Measurements from ENCODE around the gene SIVA1.

The SIVA1 gene

DNA sequence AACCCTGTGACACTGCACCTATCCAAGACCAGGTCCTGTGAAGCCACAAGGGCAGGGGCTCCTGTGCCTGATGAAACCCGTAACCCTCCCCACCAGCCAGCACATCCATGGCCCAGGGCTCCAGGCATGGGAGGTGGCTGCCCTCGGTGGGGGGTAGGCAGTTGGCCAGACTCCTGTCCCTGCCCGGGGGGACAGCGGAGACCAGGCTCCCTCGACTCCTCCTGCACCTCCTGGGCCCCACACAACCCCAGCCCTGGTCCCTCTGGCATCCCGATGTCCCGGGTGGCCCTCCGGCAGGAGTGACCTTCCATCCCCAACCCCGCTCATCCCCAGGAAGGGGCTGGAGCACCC, 31.2 kb downstream of the SIVA1 start:
- DNase-seq (ENCODE audit: low read depth in 3 of 3, low spot score in 1 of 3), result no peak

- no peak for DNase-seq (ENCODE audit: low read depth in 3 of 3, low spot score in 1 of 3)
Measured at GRCh38 chr14:104784846-104785707, 32.1 kb downstream of the SIVA1 start.

DNA sequence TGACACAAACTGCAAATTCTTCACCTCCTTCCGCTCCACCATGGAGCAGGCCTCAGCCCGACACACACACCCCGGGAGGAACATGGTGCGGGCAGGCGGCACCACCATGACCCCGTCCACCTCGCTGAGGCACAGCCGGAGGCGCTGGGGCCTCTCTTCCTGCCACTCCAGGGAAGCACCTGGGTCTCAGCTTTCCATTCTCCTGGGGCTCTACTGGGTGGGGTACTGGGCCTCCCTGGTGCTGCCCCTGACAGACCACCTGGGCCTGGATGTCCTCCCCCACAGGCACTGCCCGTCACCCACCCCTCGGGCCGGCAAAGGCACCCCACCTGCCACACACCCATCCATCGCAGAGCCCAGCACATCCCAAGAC, 32.7 kb downstream of the SIVA1 start:
- DNase-seq (ENCODE audit: low read depth in 3 of 3, low spot score in 1 of 3), result no peak

GRCh38 chr14:104786091-104786586, 33.2 kb downstream of the SIVA1 start:
- DNase-seq (ENCODE audit: low read depth in 3 of 3, low spot score in 1 of 3), result no peak

- no peak for DNase-seq (ENCODE audit: low read depth in 3 of 3, low spot score in 1 of 3)
Measured at GRCh38 chr14:104786726-104787675, 34.1 kb downstream of the SIVA1 start.

GRCh38 chr14:104787736-104788135, 34.8 kb downstream of the SIVA1 start:
- no peak for DNase-seq (ENCODE audit: low read depth in 3 of 3, low spot score in 1 of 3)

DNA sequence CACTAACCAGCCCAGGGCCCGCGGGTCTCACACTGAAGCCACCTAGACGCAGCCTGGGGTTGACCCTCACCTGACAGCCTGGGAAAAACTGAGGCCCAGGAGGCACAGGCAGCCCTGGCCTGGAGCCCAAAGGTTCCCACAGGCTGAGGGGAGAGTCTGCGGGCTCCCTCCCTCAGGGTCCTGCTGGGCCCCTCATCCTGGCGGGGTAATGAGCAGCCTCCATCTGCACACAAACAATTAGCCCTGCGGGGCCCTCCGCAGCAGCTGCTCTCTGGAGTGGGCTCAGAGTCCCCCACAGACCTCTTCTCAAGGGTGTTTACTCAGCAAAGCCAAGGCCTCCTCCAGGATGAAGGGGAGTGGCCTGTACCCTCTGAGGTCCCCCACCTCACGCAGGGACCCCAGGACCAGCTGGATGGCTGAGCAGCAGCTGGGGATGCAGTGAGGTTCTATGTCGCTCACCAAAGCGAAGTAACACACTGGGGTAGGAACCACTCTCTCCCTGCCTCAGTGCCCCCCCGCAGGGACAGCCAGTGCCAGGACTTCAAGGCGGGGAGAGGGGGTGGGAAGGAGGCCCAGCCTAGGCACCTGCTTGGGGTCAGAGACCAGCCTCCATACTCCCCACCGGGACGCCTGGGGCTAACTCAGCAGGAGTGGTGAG, 35.3 kb downstream of the SIVA1 start:
- no peak for DNase-seq (ENCODE audit: low read depth in 3 of 3, low spot score in 1 of 3)

DNA sequence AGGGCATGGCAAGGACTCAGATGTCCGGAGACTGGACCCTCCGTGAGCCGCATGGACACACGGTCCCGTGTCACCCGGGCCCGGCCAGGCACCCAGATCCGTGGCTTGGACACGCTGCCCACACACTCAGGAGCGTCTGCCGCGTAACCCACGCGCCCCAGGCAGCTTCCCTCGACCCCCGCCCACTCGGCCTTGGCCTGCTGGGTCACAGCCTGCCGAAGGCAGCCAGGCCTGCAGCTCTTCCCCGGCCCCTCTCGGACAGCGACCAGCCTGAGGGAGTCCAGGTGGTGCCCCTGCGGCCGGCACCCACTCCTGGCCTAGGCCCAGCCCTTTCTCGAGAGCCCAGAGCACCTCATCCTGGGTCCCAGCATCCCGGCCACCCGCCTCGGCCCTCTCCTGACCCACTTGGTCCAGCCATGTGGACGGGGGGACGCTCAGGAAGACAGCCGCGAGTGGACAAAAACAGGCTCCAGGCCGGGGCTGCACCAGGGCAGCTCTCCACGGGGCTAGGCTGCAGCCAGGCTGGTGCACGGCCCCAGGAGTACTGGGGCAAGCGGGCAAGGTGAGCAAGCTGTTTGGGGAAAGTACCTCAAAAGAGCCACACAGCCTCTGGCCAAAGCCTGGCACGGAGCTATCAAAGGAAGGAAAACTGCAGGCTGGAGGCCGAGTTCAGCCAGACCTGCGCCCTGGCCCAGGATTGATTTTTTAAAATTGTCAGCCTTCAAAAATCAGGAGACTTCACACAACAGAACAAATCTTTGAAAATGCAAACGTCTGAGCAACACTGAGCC, 36.1 kb downstream of the SIVA1 start:
- DNase-seq (ENCODE audit: low read depth in 3 of 3, low spot score in 1 of 3), result no peak

GRCh38 chr14:104789752-104790743, 37.1 kb downstream of the SIVA1 start:
- DNase-seq (ENCODE audit: low read depth in 3 of 3, low spot score in 1 of 3), result no peak

DNA sequence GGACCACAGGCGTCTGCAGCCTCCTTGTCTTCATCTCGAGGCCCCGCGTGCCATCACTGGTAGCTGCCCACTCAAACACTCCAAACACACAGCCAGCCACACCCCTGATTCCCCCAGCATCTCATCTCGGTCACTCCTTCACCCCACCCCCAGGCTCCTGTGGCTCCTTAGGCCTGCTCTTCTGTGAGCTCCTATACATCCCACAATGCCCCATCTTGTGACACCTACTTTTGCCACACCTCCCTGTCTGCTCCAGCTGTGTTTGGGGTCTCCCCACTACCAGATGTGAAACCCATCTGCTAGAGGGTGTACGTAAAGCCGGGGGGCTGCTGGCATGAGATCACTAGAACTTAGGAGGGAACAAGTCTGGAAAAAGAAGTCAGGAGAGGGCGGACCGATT, 38.5 kb downstream of the SIVA1 start:
- no peak for DNase-seq (ENCODE audit: low read depth in 3 of 3, low spot score in 1 of 3)

DNA sequence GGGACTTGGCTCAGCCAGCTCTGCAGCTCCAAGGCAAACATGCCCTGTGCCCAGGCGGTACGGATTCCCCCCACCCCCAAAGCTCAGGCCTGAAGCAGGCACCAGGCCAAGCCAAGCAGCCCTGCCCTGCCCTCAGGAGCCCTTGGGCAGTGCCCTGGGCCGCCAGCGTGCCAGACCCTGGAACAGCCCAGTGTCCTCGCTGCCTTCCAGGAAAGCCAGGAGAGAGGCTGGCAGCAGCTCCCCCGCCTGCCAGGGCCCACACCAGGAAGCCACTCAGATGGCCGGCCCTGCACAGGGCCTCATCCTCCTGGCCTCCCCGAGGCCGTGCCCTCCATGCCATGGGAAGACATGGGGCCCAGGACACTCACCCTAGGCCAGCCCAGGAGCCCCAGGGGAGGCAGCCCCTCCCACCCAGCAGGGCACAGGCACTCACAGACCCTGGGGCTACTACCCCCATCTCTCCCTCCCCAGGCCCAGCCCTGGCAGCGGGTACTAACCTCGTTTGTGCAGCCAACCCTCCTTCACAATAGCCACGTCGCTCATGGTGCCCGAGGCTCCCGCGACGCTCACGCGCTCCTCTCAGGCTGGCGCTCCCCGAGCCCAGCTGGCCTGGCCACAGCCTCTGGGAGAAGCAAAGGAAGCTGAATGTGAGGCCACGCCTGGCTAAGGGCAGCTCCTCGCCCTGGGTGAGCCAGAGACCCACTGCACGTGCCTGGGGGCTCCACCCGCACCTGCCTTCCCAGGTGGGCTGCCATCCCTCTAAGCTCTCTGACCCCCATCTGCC, 39.3 kb downstream of the SIVA1 start:
- DNase-seq (ENCODE audit: low read depth in 3 of 3, low spot score in 1 of 3), result no peak

- DNase-seq (ENCODE audit: low read depth in 3 of 3, low spot score in 1 of 3), result no peak
Measured at GRCh38 chr14:104792945-104793702, 40.2 kb downstream of the SIVA1 start.

DNA sequence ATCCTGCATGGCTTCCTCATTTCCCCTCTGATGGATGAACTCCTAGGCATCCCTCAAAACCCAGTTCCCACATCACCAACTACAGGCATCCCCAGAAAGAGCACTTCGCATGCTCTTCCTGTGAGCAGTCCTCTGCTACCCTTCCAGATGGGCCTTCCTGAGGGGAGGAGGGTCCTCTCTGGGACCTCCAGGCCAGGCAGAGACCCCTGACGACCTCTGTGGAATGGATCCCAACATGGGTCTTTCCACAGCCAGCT, 40.7 kb downstream of the SIVA1 start:
- no peak for DNase-seq (ENCODE audit: low read depth in 3 of 3, low spot score in 1 of 3)

- DNase-seq (ENCODE audit: low read depth in 3 of 3, low spot score in 1 of 3), result no peak
Measured at GRCh38 chr14:104794099-104794498, 41.2 kb downstream of the SIVA1 start.

DNA sequence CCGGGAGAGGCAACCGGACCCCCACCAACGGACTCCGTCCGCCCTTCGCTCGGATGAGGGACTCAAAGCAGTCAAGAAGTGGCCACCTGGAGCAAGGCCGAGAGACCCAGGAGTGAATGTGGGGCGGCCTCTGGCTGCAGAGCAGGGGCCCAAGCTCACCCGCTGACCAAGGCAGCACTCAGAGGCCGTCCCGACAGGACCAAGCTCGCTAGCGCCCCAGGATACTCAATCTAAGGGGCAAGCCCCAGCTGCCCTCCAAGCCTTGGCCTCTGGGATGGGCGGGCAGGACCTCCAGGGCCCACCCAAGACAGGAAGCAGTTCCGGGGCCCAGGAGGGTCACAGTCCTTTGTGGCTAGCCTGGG, 41.7 kb downstream of the SIVA1 start:
- DNase-seq (ENCODE audit: low read depth in 3 of 3, low spot score in 1 of 3), result no peak

DNA sequence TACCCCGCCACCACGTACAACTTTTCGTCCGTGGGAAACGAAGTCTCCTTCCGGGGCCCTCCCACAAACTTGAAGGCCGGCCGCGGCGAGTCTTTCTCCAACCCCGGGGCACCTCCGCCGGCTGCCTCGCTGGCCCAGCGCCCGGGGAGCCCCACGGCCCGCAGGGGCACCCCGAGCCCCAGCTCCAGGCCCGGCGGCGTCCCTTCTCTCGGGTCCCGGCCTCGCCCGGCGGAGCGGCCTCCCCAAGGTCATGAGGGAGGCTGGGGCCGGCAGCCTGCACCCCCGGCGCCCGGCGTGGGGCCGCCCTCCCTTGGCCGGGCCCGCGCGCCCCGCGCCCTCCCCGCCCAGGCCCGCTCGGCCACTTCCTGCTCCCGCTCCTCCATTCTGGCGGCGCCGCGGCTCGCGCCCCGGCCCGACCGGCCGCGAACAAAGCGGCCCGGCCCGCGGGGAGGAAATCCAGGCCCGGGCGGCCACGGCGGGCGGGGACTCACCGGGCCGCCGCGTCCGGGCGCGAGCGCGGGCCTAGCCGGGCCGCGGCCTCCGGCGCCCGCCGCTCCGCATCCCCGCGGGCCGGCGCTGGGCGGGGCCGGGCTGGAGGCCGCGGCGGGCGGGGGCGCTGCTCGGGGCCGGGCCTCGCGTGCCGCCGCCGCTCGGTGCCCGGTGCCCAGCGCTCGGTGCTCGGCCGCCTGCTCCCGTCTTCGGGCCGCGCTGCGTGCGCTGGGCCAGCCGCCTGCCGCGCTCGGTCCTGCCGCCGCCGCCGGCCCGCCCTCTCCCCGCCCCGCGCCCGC, 42.2 kb downstream of the SIVA1 start, which contains the start of gene AKT1:
Gene AKT1, minus strand, starts transcription at position 756 of the 788 bp plus-strand sequence. CDS start 3,105 bp downstream, outside the sequence.
- DNase-seq (ENCODE audit: low read depth in 3 of 3, low spot score in 1 of 3), result no peak
